Measurements from ENCODE around the gene KLHL34.

The KLHL34 gene

DNA sequence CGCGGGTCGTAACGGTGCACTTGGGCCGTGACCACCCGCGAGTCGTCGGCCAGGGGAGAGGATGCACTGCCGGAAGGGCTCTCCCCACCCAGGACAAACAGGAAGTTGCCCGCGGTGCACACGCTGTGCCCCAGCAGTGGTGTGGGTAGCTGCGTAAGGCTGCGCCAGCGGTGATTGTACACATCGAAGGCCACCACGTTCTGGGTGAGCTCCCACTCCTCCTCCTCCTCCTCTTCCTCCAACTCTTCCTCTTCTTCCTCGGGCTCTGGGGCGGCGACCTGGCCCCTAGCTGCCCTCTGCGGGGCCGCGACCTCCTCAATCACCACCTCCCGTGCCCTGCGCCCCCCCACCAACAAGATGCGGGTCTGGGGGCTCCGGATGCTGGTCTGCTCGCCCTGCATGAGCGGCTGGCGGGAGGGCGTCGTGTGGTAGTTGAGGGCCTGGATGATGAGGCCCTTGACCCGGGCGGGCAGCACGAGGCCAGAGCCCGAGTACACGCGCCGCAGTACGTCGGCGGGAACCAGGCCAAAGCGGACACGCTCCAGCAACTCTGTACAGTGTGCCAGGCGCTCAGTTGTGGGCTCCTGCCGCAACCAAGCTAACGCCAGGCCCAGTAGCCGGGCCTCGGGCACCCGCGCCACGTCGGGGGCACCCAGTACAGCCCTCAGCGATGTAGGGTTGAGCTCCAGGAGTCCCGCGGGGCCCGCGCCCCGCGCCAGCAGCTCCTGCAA is 1.4 kb downstream of the KLHL34 start:
- H3K27ac ChIP-seq: no peak overlapping the region
- DNase-seq (ENCODE audit: low read depth, low spot score): no peak

DNA sequence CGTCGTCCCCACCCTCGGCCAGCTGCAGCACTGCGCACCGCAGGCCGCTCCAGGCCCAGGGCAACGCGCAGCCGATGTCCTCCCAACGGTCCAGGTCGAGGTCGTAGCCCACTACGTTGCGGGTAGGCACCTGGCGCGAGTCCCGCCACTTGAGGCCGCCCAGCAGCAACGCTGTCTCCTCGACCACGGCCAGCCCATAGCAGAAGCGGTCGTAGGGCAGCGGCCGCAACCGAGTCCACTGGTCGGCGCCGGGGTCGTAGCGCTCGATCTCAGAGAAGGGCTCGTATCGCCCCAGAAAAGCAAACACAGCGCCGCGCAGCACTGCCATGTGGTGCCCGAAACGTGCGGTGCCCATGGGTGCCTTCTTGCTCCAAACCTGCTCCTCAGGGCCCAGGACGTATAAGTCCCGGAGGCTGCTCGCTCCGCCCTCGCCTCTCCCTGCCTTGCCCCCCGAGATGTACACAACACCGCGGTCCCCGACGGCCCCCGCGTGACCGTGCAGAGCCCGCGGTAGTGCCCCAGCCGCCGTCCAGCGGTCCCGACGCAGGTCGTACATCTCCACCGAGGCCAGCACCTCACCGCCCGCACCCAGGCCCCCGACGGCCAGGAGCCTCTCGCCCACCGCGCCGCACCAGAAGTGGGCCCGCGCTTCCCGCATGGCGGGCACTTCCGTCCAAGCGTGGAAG is 2.1 kb downstream of the KLHL34 start:
- no peak for DNase-seq (ENCODE audit: low read depth, low spot score)
- no peak overlapping the region for H3K27ac ChIP-seq

DNA sequence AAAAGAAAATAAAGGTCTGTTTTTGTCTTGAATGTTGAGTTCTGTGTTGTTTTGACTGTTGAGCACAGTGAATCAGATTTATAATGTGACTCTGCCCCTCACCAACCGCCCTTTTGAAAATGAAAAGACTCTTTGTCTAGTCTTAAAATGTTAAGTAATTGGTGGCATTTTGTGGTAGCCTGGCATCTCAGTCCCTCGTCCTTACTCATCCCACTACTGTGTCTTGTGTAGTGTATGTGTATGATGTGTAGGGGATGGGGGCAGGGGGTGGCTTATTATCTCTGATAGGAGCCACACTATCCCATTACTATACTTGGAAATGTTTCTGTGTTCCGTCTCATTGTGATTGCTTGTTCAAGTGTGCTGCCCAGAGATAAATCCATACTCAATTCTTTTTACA is 12.2 kb downstream of the KLHL34 start:
- H3K27ac ChIP-seq: no peak overlapping the region
- no peak for DNase-seq (ENCODE audit: low read depth, low spot score)

DNA sequence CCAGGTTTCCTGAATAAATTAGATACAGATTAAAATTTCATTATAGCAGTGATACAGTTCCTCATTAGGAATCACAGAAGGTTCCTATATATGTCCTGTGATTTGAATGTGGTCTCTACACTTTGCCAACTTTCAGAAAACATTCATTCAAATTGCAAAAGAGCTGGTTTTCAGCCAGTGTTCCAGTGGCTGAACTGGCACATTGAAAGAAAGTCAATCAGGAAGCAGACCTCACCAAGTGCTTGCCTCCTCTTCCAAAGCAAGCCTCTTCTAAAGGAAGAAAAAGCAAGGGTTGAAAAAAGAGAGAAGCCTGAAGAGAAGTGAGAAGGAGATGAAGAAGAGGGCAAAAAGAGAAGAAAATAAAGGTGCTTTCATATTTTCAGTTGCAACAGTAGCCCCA is 12.7 kb downstream of the KLHL34 start:
- DNase-seq (ENCODE audit: low read depth, low spot score): no peak
- no peak overlapping the region for H3K27ac ChIP-seq

DNA sequence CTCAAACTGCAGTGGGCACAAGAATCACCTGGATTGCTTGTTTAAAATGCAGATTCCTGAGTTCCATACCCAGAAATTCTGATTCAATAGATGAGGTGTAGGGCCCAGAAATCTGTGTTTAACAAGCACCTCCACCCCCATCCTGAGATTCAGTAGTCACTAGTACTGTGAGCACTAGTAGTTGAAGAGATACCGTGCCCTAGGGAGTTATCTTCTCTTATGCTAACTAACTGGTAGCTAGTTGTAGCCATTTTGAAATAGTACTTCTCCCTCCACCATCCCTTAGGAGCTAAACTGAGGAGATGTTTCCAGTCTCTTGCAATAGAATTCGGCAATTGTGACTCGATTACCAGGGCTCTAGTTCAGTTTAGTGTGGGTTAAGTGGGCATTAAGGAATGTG is 18.4 kb downstream of the KLHL34 start:
- DNase-seq (ENCODE audit: low read depth, low spot score): no peak
- H3K27ac ChIP-seq: no peak overlapping the region

DNA sequence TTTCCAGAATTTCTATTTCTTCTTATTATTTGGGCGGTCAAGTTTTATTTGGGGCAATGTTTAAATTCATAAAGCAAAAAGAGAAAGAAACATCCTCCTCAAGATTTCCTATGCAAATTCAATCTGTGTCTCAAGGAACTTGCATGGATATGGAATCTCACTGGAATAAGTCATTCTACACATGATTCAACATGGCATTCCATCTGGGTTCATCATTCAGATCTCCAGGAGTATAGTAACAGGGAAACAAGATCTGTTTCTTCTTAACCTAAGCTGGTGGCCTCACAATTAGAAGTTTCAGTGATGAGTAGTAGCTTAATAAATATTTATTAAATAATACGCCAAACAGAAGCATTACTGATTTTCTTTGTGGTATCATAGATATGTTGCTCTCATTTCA is 19.8 kb downstream of the KLHL34 start:
- peak; percentile 0 for DNase-seq (ENCODE audit: low read depth, low spot score)
- no peak overlapping the region for H3K27ac ChIP-seq

DNA sequence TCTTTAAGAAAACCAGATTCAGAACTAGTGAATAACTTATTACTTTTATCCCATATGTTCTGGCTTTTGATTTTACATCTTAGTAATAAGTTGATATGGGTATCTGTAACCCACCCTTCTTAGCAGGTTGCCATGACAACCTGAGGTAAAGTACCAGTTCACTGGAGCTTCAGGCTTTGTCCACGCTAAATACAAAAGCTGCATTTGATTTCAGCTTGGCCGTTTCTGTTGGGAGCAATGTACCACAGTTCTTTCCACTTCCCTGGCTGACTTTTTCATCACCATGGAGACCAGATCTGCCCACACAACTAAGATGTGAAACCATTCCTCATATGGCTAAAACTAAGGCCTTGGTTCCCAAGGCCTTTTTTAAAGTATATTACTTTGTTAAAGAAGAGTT is 26.1 kb downstream of the KLHL34 start:
- no peak for DNase-seq (ENCODE audit: low read depth, low spot score)
- H3K27ac ChIP-seq: no peak overlapping the region

DNA sequence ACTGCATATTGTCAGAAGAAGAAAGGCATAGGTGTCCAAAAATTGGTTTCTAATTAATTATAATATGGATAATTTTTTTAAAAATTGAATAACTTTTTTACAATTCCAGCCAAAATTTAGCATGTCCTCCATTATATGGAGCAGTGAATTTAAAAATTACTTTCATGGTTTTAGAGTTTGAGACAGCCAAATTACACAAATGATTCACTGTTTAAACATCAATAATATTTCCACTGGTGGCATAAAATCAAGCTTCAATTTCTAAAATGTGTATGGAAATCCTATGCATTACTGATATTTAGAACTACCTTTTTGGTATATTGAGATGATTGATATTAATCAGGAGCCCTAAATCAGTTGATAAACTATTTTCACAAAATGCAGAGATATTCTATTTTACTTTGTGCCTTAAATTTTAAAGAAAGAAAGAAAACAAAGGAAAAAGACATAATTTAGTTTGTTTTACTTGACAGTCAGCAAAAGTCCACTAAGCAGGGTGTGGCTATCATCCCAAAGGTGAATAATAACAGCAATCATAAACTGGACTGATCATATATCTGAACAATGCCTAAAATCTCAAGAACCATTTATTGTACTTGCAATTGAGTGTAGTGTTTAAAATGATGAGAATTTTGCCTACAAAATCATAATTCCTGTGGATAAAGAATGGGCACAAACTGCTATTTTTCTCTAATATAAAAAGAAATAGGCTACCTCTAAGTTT is 34.2 kb downstream of the KLHL34 start:
- no peak for DNase-seq (ENCODE audit: low read depth, low spot score)

DNA sequence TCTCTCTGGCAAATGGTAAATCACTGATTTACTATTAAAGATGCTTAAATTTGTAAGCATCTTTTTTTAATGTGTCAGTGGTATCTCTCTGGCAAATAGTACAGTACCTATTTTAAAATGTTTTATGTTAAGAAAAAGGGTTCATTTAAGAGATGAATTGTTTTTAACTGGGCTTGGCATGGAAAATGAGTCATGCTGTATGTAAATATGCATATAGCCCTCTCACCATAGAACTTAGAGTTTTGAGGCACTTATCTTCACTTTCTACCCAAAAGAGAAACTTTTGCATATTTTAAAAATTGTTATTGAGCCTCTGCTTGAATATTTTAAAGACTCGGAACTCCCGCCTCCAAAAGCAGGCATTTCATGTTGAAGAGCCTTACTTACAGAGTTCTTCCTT is 37.9 kb downstream of the KLHL34 start:
- H3K27ac ChIP-seq: no peak overlapping the region
- DNase-seq (ENCODE audit: low read depth, low spot score): no peak

More for the DNA sequence above, 34.2 kb downstream of the KLHL34 start:
- no peak overlapping the region for H3K27ac ChIP-seq

DNA sequence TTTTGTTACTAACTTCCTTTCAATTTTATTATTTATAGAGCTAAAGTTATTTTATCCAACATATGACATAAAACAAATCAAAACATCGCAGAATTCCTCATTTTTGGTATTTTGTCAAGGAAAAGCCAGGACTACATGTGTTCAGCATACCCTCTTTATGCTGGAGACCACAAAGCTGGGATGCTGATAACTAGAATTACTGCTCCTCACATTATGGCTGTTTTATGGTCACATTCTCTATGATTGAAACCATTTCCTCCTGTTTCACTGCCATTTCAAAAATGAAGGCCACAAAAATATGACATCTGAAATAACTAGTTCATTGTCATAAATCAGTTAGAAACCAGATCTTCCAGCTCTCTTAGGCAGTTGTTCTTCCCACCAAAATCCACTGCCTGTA is 41.7 kb downstream of the KLHL34 start:
- no peak for DNase-seq (ENCODE audit: low read depth, low spot score)
- H3K27ac ChIP-seq: no peak overlapping the region

DNA sequence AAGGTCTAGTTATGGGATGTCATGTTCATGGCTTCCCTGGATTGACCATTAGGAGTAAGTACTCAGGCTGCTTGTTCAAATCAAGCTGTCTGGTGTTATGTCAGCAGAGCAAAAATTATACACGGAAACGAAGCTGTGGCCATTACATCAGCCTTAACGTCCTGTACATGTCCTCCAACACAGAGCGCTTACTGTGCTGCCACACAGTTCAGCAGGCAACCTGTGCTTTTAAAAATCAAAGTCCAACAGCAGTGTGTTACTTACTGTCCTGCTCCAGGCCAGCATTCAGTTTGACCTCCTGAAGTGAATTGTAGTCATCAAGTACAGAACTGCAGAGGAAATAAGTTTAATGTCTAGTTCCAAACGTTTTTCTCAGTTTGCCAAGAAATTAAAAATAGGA is 46.0 kb downstream of the KLHL34 start:
- DNase-seq (ENCODE audit: low read depth, low spot score): no peak
- no peak overlapping the region for H3K27ac ChIP-seq

DNA sequence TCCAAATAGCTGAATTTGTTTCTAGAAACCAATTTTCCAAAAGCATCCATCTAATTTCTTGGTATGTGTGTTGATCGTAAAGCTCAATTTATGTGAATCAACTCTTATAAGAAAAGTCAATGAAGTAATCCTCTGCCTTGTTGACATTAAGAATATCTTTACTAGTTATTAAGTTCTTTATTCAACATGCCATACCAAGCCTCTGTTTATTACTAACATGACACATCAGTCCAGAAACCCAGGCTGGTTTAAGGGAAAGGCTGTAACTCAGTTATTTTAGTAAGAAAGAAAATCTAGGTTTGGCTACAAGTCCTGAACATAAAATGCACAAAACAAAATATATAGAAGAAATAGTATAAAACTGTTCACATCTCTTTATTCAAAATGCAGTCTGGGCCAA is 48.0 kb downstream of the KLHL34 start:
- no peak overlapping the region for H3K27ac ChIP-seq
- no peak for DNase-seq (ENCODE audit: low read depth, low spot score)

DNA sequence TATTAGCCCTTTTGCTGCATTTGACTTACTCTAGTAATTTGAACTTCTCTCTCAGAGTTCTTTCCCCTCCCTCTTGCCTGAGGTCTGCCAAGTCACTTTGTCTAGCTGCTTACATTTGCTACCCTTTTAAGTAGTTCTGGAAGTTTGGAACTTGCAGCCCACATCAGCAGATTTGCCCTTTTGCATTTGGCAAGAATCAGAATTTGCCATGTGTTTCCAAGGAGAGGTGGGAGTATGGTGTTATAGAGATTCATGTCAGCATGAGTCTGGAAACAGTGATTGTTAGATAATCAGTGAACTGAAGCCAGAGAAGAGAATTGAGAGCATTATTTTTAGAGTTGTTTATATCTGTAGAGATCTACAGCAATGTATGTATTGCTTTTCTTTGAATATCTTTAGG is 52.1 kb downstream of the KLHL34 start:
- no peak for DNase-seq (ENCODE audit: low read depth, low spot score)
- no peak overlapping the region for H3K27ac ChIP-seq

All from epithelial cell of prostate (primary cell).